KBM-7 (cell line): ENCODE results near the gene CHMP4A.

Experiments
- DNase-seq: peaks from one replicate; pipeline ENCODE4 v3.0.0-alpha.2; 2015
- in situ Hi-C: fragments of 300-500 bp; cut with MboI; formaldehyde crosslinking; loops from 2 replicates; pipeline ENCODE4 v1.14.3; 2020; ENCODE audit warnings: low sequenced_read_pairs, low pct_unique_long_range_greater_than_20kb, mixed read lengths

Gene CHMP4A

DNA sequence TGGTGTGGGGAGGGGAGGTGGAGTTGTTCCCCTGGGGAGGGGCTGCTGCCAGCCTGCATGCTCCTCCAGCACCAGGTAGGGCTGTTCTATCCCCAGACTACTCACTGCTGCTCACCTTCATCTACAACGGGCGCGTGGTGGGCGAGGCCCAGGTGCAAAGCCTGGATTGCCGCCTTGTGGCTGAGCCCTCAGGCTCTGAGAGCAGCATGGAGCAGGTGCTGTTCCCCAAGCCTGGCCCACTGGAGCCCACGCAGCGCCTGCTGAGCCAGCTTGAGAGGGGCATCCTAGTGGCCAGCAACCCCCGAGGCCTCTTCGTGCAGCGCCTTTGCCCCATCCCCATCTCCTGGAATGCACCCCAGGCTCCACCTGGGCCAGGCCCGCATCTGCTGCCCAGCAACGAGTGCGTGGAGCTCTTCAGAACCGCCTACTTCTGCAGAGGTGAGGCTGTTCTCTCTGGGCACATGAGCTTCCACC, 48.7 kb downstream of the CHMP4A start:
- in situ Hi-C loops: no loop called here
- DNase-seq: no peak

DNA sequence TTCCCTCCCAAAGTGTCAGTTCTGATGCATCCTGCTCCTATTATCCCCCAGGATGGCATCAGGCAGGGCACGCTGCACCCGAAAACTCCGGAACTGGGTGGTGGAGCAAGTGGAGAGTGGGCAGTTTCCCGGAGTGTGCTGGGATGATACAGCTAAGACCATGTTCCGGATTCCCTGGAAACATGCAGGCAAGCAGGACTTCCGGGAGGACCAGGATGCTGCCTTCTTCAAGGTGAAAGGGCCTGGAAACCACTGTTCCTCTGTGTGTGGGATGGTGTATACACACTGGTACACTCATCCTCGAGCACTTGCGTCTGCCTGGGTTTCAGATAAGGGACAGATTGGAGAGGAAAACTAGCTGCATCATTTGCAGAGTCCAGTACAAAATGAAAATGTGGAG, 51.2 kb downstream of the CHMP4A start:
- DNase-seq: no peak
- in situ Hi-C loops: no loop called here

DNA sequence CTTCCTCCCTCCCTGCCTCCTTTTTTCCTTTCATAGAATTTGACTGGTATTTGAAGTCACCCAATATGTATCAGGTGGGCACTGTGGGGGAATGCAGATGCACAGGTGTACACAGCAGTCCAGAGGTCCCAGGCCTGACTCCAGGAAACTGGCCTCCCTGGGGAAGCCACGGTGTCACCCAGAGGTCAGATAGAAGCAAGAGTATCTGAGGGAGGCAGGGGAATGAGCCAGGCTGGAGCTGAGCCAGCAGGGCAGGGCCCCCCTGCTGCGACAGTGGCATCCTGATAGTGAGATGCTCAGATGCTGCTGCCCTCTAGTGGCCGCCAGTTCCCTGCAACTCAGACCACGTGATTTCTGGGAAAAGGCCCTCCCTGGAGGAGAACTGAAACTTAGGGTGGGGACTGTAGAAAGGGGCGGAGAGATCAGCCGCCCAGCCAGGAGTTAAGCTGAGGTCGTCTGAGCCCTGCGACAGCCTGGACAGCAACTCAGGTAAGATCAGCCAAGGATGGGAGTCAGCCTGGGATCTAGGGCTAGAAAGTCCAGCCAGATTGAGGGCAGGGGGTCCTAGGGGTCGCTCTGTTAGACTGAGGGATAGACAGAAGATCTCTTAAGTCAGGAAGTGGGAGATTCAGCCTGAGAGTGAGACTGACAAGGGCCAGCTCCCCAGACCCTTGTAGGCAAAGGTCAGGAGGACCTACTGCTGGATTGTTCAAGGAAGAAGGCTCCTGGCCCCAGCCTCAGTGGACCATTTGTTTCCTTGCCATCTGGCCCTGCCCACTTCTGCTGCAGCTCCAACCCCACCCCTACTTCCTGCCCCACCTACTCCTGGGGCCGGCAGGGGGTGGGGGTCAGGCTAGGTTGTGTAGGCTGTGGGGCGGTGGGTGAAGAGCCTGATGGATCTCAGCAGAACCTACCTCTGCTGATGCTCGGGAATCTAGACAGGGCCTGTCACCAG, 52.2 kb downstream of the CHMP4A start, which contains the start of gene IRF9:
Gene IRF9 (plus strand): TSS at position 416 of the 955 bp plus-strand sequence. CDS start 880 bp downstream, outside the sequence.
- DNase-seq: peak; percentile 99
- in situ Hi-C loops: no loop called here

DNA sequence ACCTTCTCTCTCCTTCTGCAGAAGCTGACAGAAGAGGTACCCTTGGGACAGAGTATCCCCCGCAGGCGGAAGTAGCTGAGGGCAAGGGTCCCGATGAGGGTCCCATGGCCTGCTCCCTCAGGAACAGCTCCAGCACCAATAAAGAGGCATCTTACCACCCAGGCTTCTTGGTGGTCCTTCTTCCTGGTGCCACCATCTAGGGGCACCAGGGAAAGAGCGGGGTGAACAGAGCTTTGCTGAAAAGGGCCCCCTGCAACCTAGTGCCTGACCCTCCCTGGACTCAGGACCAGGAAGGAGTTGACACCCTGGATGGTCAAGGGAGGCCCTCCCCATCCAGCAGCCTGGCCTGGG, 52.8 kb downstream of the CHMP4A start:
- no peak for DNase-seq
- in situ Hi-C loops: no loop called here

DNA sequence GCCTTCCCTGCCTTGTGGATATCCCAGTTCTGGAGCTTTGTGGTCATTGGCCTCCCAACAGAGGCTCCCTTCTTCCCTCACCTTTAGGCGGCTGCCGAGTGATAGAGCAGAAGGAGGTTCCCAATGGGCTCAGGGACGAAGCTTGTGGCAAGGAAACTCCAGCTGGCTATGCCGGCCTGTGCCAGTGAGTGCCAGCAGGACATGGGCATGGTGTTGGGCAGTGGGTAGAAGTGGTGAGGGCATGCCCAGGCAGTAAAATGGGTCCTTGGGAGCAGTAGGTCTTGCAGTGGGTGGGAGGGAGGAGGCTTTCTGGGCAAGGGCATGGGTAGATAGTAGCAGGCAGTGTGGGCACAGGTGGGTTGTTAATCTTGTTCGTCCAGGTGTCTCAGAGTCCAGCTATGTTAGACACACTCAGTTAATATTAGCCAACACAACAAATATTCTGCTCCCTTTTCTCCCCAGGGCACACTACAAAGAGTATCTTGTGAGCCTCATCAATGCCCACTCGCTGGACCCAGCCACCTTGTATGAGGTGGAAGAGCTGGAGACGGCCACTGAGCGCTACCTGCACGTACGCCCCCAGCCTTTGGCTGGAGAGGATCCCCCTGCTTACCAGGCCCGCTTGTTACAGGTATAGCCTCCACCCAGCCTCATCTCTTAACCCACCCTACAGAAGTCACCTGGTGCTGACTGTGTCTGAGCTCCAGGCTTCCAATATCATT, 53.4 kb downstream of the CHMP4A start:
- in situ Hi-C loops: no loop called here
- DNase-seq: no peak
